ENCODE measurements around the gene POU6F2. TPM values are rescaled to one million over a fixed set of nuclear protein-coding genes. Genes with fewer than 3 reads are reported as not detected.

POU6F2 gene
- total RNA-seq, 1 experiment from 2014 or later = 0.19 TPM

GRCh38 chr7:39261771-39262170, 284.1 kb downstream of the POU6F2 start:
- TF ChIP-seq, protein P1, sequence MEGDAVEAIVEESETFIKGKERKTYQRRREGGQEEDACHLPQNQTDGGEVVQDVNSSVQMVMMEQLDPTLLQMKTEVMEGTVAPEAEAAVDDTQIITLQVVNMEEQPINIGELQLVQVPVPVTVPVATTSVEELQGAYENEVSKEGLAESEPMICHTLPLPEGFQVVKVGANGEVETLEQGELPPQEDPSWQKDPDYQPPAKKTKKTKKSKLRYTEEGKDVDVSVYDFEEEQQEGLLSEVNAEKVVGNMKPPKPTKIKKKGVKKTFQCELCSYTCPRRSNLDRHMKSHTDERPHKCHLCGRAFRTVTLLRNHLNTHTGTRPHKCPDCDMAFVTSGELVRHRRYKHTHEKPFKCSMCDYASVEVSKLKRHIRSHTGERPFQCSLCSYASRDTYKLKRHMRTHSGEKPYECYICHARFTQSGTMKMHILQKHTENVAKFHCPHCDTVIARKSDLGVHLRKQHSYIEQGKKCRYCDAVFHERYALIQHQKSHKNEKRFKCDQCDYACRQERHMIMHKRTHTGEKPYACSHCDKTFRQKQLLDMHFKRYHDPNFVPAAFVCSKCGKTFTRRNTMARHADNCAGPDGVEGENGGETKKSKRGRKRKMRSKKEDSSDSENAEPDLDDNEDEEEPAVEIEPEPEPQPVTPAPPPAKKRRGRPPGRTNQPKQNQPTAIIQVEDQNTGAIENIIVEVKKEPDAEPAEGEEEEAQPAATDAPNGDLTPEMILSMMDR (IDR thresholded peaks at IDR 0.05; ENCODE audit: unreplicated experiment) = no peak
- BruUV-seq (replicated peaks) = no TSS peak

GRCh38 chr7:39265641-39266591, 288.2 kb downstream of the POU6F2 start:
- CTCF ChIA-PET = interaction anchor here (0.5 to 0.6 kb wide), 2 partner anchors 280 to 483 kb away, joined by 3 read pairs; no protein-coding TSS in a partner anchor
- Mint-ChIP-seq H3K9me3 (ENCODE audit: unreplicated experiment) (no peaks in the 10 kb centered on the region), H3K4me3 (ENCODE audit: unreplicated experiment) (no peak overlapping the region), H3K4me1 (ENCODE audit: insufficient read depth, unreplicated experiment) (no peaks in the 10 kb centered on the region), H3K27me3 (ENCODE audit: insufficient read depth, unreplicated experiment) (peaks cover 28% of the 10 kb centered on the region), H3K36me3 (ENCODE audit: insufficient read depth, unreplicated experiment) (no peaks in the 10 kb centered on the region), H3K27ac (ENCODE audit: low read depth, unreplicated experiment) (no peak overlapping the region)
- POLR2A ChIA-PET = no interaction called here
- DNase-seq (ENCODE audit: unreplicated experiment) = no peak
- intact Hi-C loops (cut with micrococcal nuclease) = no loop called here
- TF ChIP-seq, protein P1 (IDR thresholded peaks at IDR 0.05; ENCODE audit: unreplicated experiment) = no peak
- BruUV-seq (replicated peaks) = no TSS peak

More at GRCh38 chr7:39261771-39262170, 284.1 kb downstream of the POU6F2 start:
- H3K4me3 Mint-ChIP-seq (ENCODE audit: unreplicated experiment) = no peak overlapping the region
- H3K27me3 Mint-ChIP-seq (ENCODE audit: insufficient read depth, unreplicated experiment) = no peaks in the 10 kb centered on the region
- H3K9me3 Mint-ChIP-seq (ENCODE audit: unreplicated experiment) = no peaks in the 10 kb centered on the region
- no peaks in the 10 kb centered on the region for H3K4me1 Mint-ChIP-seq (ENCODE audit: insufficient read depth, unreplicated experiment)
- intact Hi-C loops (cut with micrococcal nuclease) = no loop called here
- H3K27ac Mint-ChIP-seq (ENCODE audit: low read depth, unreplicated experiment) = no peak overlapping the region
- no peaks in the 10 kb centered on the region for H3K36me3 Mint-ChIP-seq (ENCODE audit: insufficient read depth, unreplicated experiment)
- POLR2A ChIA-PET = no interaction called here
- CTCF ChIA-PET = interaction anchor here (1.2 kb wide), 1 partner anchor 224 kb away, joined by 3 read pairs; no protein-coding TSS in a partner anchor
- DNase-seq (ENCODE audit: unreplicated experiment) = no peak

DNA sequence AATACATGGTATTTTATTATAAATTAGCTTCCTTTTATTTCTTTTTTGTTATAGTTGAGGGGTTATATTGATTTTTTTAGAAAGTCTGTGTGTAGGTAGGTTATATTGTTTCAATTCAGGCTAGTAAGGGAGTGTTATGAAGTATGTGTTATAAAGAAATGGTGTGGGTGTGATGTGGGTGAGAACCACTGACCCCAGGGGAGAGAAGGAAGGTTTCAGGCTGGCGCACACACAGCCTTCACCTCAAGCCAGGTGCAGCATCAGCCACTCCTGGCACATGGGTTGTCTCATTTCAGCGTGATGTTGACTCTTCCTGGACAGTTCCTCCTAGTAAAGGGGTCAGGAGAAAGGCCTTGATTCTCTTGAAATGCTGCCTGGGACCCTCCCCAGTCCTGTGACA, 291.3 kb downstream of the POU6F2 start:
- no peaks in the 10 kb centered on the region for H3K4me1 Mint-ChIP-seq (ENCODE audit: insufficient read depth, unreplicated experiment)
- peaks cover 28% of the 10 kb centered on the region for H3K27me3 Mint-ChIP-seq (ENCODE audit: insufficient read depth, unreplicated experiment)
- intact Hi-C loops (cut with micrococcal nuclease) = no loop called here
- ChIA-PET POLR2A (no interaction called here), CTCF (interaction anchor here (1.5 kb wide), 1 partner anchor 16 kb away, joined by 4 read pairs; no protein-coding TSS in a partner anchor)
- BruUV-seq (replicated peaks) = no TSS peak
- no peak for DNase-seq (ENCODE audit: unreplicated experiment)
- no peak overlapping the region for H3K4me3 Mint-ChIP-seq (ENCODE audit: unreplicated experiment)
- no peaks in the 10 kb centered on the region for H3K9me3 Mint-ChIP-seq (ENCODE audit: unreplicated experiment)
- TF ChIP-seq, protein P1 (IDR thresholded peaks at IDR 0.05; ENCODE audit: unreplicated experiment) = no peak
- H3K27ac Mint-ChIP-seq (ENCODE audit: low read depth, unreplicated experiment) = no peak overlapping the region
- H3K36me3 Mint-ChIP-seq (ENCODE audit: insufficient read depth, unreplicated experiment) = no peaks in the 10 kb centered on the region

- H3K4me3 Mint-ChIP-seq (ENCODE audit: unreplicated experiment) = no peak overlapping the region
- TF ChIP-seq, protein P1 (IDR thresholded peaks at IDR 0.05; ENCODE audit: unreplicated experiment) = no peak
- BruUV-seq (replicated peaks) = no TSS peak
- H3K36me3 Mint-ChIP-seq (ENCODE audit: insufficient read depth, unreplicated experiment) = no peaks in the 10 kb centered on the region
- peaks cover 28% of the 10 kb centered on the region for H3K27me3 Mint-ChIP-seq (ENCODE audit: insufficient read depth, unreplicated experiment)
- DNase-seq (ENCODE audit: unreplicated experiment) = no peak
- ChIA-PET POLR2A (interaction anchor here (0.7 kb wide), 1 partner anchor 127 kb away, joined by 3 read pairs; no protein-coding TSS in a partner anchor), CTCF (interaction anchor here (1.5 kb wide), 1 partner anchor 17 kb away, joined by 4 read pairs; no protein-coding TSS in a partner anchor)
- no peaks in the 10 kb centered on the region for H3K4me1 Mint-ChIP-seq (ENCODE audit: insufficient read depth, unreplicated experiment)
- no peak overlapping the region for H3K27ac Mint-ChIP-seq (ENCODE audit: low read depth, unreplicated experiment)
- H3K9me3 Mint-ChIP-seq (ENCODE audit: unreplicated experiment) = no peaks in the 10 kb centered on the region
- intact Hi-C loops (cut with micrococcal nuclease) = no loop called here
Observed at GRCh38 chr7:39270018-39270417, 292.3 kb downstream of the POU6F2 start.

All from MCF 10A (cell line).